ENCODE results near the gene WDR7. TPM values are rescaled to one million over a fixed set of nuclear protein-coding genes. Genes with fewer than 3 reads are reported as not detected.

WDR7 gene
- total and polyA plus RNA-seq, 10 of the 15 experiments (the other 5 are each of a cell fraction or from before 2014, with no cell fraction given), result 2.8 to 16.5 (median 11.7) TPM

GRCh38 chr18:56740645-56741044 is 89.5 kb downstream of the WDR7 start (continued):
- TF ChIP-seq USF2 (IDR thresholded peaks at IDR 0.05; ENCODE audit: borderline replicate concordance, low read depth, low read length), result no peak
- TF ChIP-seq HDGF (IDR thresholded peaks at IDR 0.05), result no peak
- no peak for TF ChIP-seq JUNB (IDR thresholded peaks at IDR 0.05)
- TF ChIP-seq CREB1 (IDR thresholded peaks at IDR 0.05; ENCODE audit: low read depth), result no peak

- ATAC-seq, result no peak
- Histone ChIP-seq H3K36me3 (ENCODE audit: control insufficient read depth in 2 of 2, insufficient read depth in 2 of 2, low read length in 1 of 2) (no peaks in the 10 kb centered on the region; a peak in 1 of 4 replicates), H3K27ac (ENCODE audit: control insufficient read depth, insufficient read depth) (no peak overlapping the region), H3K79me2 (ENCODE audit: control insufficient read depth, insufficient read depth, low read length) (no peaks in the 10 kb centered on the region), H2AFZ (ENCODE audit: control insufficient read depth, low read depth, low read length) (no peak overlapping the region), H3K9ac (ENCODE audit: control insufficient read depth, insufficient read depth, low read length) (no peak overlapping the region), H3K4me1 (ENCODE audit: control insufficient read depth, insufficient read depth, low read length) (no peaks in the 10 kb centered on the region), H3K9me3 (replicated peaks; ENCODE audit: control insufficient read depth, insufficient read depth, low read length) (no peaks in the 10 kb centered on the region), H3K27me3 (replicated peaks in 1 of 2; ENCODE audit: control insufficient read depth in 2 of 2, insufficient read depth in 2 of 2, low read length in 1 of 2) (no peaks in the 10 kb centered on the region), H3K4me2 (ENCODE audit: control insufficient read depth, insufficient read depth) (no peak overlapping the region), H3K4me3 (no peak overlapping the region), H4K20me1 (ENCODE audit: control insufficient read depth, insufficient read depth) (no peaks in the 10 kb centered on the region)
- in situ Hi-C loops (cut with MboI) (loop anchor here (5.0 kb wide), 2 partner anchors 706 to 826 kb away; no protein-coding TSS in a partner anchor), intact Hi-C loops (cut with micrococcal nuclease; ENCODE audit: unreplicated experiment) (no loop called here)
- no TSS peak for BruUV-seq (replicated peaks)
- SMC1A ChIA-PET (ENCODE audit: uncharacterized antibody, unreplicated experiment), result no interaction called here
- CTCF ChIA-PET, result no interaction called here
- WGBS (ENCODE audit: insufficient coverage, insufficient replicate concordance, low lambda C conversion rate, missing lambda C conversion rate), result 94% methylated on average over 1 of the region's 1 CpG
- TF ChIP-seq POLR2AphosphoS2 (IDR thresholded peaks at IDR 0.05; ENCODE audit: low read depth, low read length), result no peak
- TF ChIP-seq BHLHE40 (IDR thresholded peaks at IDR 0.05; ENCODE audit: borderline replicate concordance in 1 of 2, low read depth in 2 of 2, low read length in 1 of 2), result no peak
- no peak for TF ChIP-seq ATF3 (IDR thresholded peaks at IDR 0.05; ENCODE audit: borderline replicate concordance, extremely low read depth, low read depth, low read length)
- TF ChIP-seq ZNF622 (IDR thresholded peaks at IDR 0.05), result no peak
- TF ChIP-seq KLF5 (IDR thresholded peaks at IDR 0.05; ENCODE audit: partially characterized antibody), result no peak
- TF ChIP-seq KAT2A (conservative IDR thresholded peaks at IDR 0.05; ENCODE audit: control insufficient read depth, low read depth, low read length), result no peak
- no peak for FAIRE-seq
- POLR2A ChIA-PET, result no interaction called here
- RAD21 ChIA-PET (ENCODE audit: unreplicated experiment), result no interaction called here
- no peak for DNase-seq (ENCODE audit: low read depth, low spot score)
Observed at GRCh38 chr18:56741685-56742084, 90.5 kb downstream of the WDR7 start.
